ENCODE measurements around the gene COL21A1.

Gene COL21A1

DNA sequence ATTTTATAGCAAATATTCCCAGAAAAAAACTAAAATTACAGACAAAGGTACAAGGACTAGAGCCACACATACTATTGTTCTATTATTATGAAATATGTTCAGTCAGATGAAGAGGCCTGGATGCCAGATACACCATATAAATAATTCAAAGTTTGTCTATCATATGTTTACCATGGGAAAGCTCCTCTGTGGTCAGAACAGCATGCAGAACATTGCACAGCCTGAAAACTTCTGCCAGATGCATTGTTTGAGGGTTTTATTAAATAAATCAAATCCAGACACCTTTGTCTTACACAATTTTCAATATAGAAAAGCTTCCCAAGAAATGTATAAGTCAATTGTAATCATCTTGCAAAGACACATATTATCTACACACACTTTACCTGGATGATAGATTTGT, 35.0 kb upstream of the COL21A1 start:
- in situ Hi-C loops (cut with HindIII; ENCODE audit: low sequenced_read_pairs) = no loop called here
- DNase-seq (ENCODE audit: low read depth, low spot score) = no peak
- H3K4me3 ChIP-seq (ENCODE audit: low read depth, low read length) = no peak overlapping the region
- no peak for TF ChIP-seq CTCF (IDR thresholded peaks at IDR 0.05; ENCODE audit: low read depth, low read length)

GRCh38 chr6:56280126-56280525, 32.7 kb upstream of the COL21A1 start:
- DNase-seq (ENCODE audit: low read depth, low spot score) = no peak
- in situ Hi-C loops (cut with HindIII; ENCODE audit: low sequenced_read_pairs) = no loop called here
- no peak for TF ChIP-seq CTCF (IDR thresholded peaks at IDR 0.05; ENCODE audit: low read depth, low read length)
- no peak overlapping the region for H3K4me3 ChIP-seq (ENCODE audit: low read depth, low read length)

DNA sequence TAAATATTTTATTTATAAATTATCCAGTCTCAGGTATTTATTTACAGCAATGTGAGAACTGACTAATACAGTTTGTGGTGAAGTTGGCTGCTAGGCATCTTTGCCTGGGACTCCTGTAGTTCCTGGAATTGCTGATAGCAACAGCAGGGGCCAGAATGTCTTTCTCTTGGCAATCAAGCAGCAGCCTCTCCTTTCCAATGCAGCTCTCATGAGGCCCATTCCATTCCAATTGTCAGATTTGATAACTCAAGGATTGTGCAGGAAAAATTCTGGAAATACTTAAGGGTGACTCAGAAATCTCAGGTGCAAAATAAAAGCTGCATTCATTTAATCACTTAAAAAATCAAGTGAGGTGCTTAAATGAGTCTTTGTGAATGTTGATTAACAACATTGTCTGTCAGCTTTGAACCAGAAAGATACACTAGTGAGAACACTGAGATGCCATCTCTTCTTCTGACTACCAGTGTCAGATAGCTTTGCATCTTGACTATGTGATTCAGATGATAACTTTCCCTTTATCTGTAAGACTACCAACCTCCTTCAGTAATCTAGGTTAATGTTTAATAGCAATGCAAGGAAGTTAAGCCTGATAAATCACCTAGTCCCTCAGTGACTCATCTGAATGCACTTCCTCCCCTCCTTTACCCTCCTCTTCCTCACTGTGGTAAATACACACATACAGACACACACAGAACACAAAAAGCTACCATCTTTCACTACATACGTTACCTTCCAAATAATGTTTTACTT, 32.1 kb upstream of the COL21A1 start:
- TF ChIP-seq CTCF (IDR thresholded peaks at IDR 0.05; ENCODE audit: low read depth, low read length) = no peak
- peak; percentile 30 for DNase-seq (ENCODE audit: low read depth, low spot score)
- no peak overlapping the region for H3K4me3 ChIP-seq (ENCODE audit: low read depth, low read length)
- in situ Hi-C loops (cut with HindIII; ENCODE audit: low sequenced_read_pairs) = no loop called here

DNA sequence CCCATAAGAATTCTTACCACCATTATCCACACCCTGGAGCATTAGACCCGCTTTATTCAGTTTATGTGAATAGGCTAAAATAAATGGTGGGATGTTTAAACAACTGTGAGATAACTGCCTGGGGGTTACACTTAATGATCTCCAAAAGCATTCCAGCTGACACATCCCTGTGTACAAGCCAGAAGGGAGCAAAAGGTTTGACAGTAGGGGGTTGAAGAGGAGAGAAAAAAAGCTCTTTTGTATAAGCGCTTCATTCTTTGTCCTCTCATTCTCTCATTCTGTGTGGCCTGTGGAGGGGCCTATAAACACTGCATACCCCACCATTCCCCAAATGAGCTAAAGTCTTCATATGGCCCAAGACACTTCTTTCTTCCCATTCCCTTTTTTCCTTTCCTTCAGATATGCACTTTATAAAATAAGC, 30.8 kb upstream of the COL21A1 start:
- in situ Hi-C loops (cut with HindIII; ENCODE audit: low sequenced_read_pairs) = no loop called here
- TF ChIP-seq CTCF (IDR thresholded peaks at IDR 0.05; ENCODE audit: low read depth, low read length) = no peak
- no peak overlapping the region for H3K4me3 ChIP-seq (ENCODE audit: low read depth, low read length)
- DNase-seq (ENCODE audit: low read depth, low spot score) = peak; percentile 23

DNA sequence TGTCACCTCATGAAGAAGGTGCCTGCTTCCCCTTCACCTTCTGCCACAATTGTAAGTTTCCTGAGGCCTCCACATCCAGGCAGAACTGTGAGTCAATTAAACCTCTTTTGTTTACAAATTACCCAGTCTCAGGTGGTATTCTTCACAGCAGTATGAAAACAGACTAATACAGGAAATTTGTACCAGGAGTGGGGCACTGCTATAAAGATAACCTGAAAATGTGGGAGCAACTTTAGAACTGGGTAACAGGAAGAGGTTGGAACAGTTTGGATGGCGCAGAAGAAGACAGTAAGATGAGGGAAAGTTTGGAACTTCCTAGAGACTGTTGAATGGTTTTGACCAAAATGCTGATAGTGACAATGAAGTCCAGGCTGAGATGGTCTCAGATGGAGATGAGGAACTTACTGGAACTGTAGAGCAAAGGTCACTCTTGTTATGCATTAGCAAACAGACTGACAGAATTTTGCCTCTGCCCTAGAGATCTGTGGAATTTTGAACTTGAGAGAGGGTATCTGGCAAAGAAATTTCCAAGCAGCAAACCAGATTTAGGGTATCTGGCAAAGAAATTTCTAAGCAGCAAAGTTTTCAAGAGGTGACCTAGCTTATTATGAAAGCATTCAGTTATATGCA, 23.5 kb upstream of the COL21A1 start:
- in situ Hi-C loops (cut with HindIII; ENCODE audit: low sequenced_read_pairs) = no loop called here
- DNase-seq (ENCODE audit: low read depth, low spot score) = no peak
- H3K4me3 ChIP-seq (ENCODE audit: low read depth, low read length) = no peak overlapping the region
- no peak for TF ChIP-seq CTCF (IDR thresholded peaks at IDR 0.05; ENCODE audit: low read depth, low read length)

DNA sequence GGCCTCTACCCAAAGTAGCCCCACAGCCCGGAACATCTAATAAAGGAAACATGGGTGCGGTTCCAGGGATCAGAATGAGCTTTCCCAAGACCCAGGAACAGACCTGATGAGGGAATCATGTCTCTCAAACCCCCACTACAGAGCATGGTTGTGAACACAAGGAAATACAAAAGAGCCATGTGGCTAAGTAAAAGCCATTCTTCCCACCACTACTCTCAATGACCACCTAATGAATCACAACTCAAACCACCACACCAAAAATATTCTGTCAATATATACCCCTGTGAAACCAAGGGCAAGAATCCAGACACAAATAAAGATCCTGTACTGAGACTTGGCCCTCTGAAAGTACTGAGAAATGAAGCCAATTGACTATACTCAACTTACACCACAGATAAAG, 20.9 kb upstream of the COL21A1 start:
- in situ Hi-C loops (cut with HindIII; ENCODE audit: low sequenced_read_pairs) = no loop called here
- no peak overlapping the region for H3K4me3 ChIP-seq (ENCODE audit: low read depth, low read length)
- no peak for TF ChIP-seq CTCF (IDR thresholded peaks at IDR 0.05; ENCODE audit: low read depth, low read length)
- DNase-seq (ENCODE audit: low read depth, low spot score) = peak; percentile 7
